K562 (cell line): ENCODE results near the gene ZMIZ1. TPM values are rescaled to one million over a fixed set of nuclear protein-coding genes. Genes with fewer than 3 reads are reported as not detected.

Source experiments
- ATAC-seq: fragments of 200-7000 bp; cut with Tn5 transposase; 3 replicates; pipeline ENCODE4 v1.9.1; 2020; ENCODE audit warnings: moderate library complexity
- BruUV-seq: library from RNA; stranded (reverse); fragments of 400-500 nt; replicated peaks from 2 replicates; lab custom pipeline; 2021; lab: Mats Ljungman, UMichigan
- CTCF ChIA-PET: fragments of 300-600 bp; formaldehyde crosslinking; extraction: SDS; loops from one replicate; lab custom pipeline; 2021; ENCODE audit warnings: low intra/inter-chr PET ratio; lab: Yijun Ruan, JAX
- POLR2A ChIA-PET: fragments of 300-600, 350-650 bp; sonication (Branson Sonifier 250); formaldehyde crosslinking; extraction: SDS; loops from one replicate; lab custom pipeline; 2021; ENCODE audit warnings: antibody characterized with exemption, inconsistent platforms; lab: Yijun Ruan, JAX
- DNase-seq, 4 experiments: peaks; one replicate each; pipeline versions ENCODE4 v3.0.0 to v3.0.0-alpha.2; 2011 to 2018; ENCODE audit warnings: low spot score in 3 of 4, mixed read lengths in 3 of 4; ENCODE audit errors: extremely low read depth in 1 of 4
- FAIRE-seq: peaks from 2 replicates; lab custom pipeline; 2011; peaks lifted over from hg19 to GRCh38; lab: Jason Lieb, UNC
- H2AFZ ChIP-seq: 2 replicates; pipeline ENCODE4 v1.6.0; 2011; ENCODE audit warnings: low read depth, low read length, control low read depth, inconsistent platforms
- H3K27ac ChIP-seq: fragments of 200-600 bp; 3 replicates; pipeline ENCODE4 v1.8.0; 2011; ENCODE audit warnings: low read depth, mild to moderate bottlenecking, control low read depth, inconsistent platforms, low read length, moderate library complexity, mixed read lengths; ENCODE audit errors: extremely low read depth
- H3K27me3 ChIP-seq, 2 experiments: fragments of 300-600 bp in 1 of 2; 2 replicates in 1 of 2; 3 replicates in 1 of 2; pipeline versions ENCODE4 v1.6.0 to v1.8.0; 2011; ENCODE audit warnings: inconsistent platforms in 2 of 2, low read length in 2 of 2, mild to moderate bottlenecking in 1 of 2, mixed read lengths in 1 of 2, moderate library complexity in 1 of 2; ENCODE audit not compliant: control insufficient read depth in 2 of 2, insufficient read depth in 2 of 2
- H3K36me3 ChIP-seq: fragments of 300-600 bp; 3 replicates; pipeline ENCODE4 v1.8.0; 2011; ENCODE audit warnings: mild to moderate bottlenecking, low read length, inconsistent platforms; ENCODE audit not compliant: control insufficient read depth, insufficient read depth
- H3K4me1 ChIP-seq, 2 experiments: fragments of 200-600 bp in 1 of 2; replicated peaks in 1 of 2; 2 replicates in 1 of 2; 3 replicates in 1 of 2; pipeline versions ENCODE4 v1.5.1 to v1.8.0; 2011; ENCODE audit warnings: inconsistent platforms in 2 of 2, low read length in 2 of 2, mild to moderate bottlenecking in 1 of 2, mixed read lengths in 1 of 2, moderate library complexity in 1 of 2; ENCODE audit not compliant: control insufficient read depth in 2 of 2, insufficient read depth in 2 of 2
- H3K4me2 ChIP-seq: 2 replicates; pipeline ENCODE4 v1.6.1; 2011; ENCODE audit warnings: low read length, control low read depth, inconsistent platforms, mixed read lengths; ENCODE audit not compliant: insufficient read depth
- H3K4me3 ChIP-seq: fragments of 200-600 bp; sonication (generic), shearing (Covaris generic); 2 replicates; pipeline ENCODE4 v1.5.1; 2016; ENCODE audit warnings: control low read depth, inconsistent platforms
- H3K79me2 ChIP-seq: fragments of 200-600 bp; 3 replicates; pipeline ENCODE4 v1.8.0; 2011; ENCODE audit warnings: low read length, inconsistent platforms; ENCODE audit not compliant: control insufficient read depth, insufficient read depth
- H3K9ac ChIP-seq, 2 experiments: 2 replicates each; pipeline versions ENCODE4 v1.6.0 to v1.6.1; 2011; ENCODE audit warnings: low read depth in 2 of 2, low read length in 2 of 2, control low read depth in 1 of 2, inconsistent platforms in 1 of 2, mild to moderate bottlenecking in 1 of 2, mixed read lengths in 1 of 2; ENCODE audit not compliant: insufficient read depth in 1 of 2
- H3K9me1 ChIP-seq: one replicate; pipeline ENCODE4 v1.6.0; 2011; ENCODE audit warnings: inconsistent platforms, mild to moderate bottlenecking, low read length, moderate library complexity; ENCODE audit not compliant: control insufficient read depth, insufficient read depth
- H3K9me3 ChIP-seq: replicated peaks from 2 replicates; pipeline ENCODE4 v1.5.1; 2011; ENCODE audit warnings: low read depth, low read length, inconsistent platforms; ENCODE audit not compliant: control insufficient read depth, insufficient read depth
- H4K20me1 ChIP-seq: replicated peaks from 2 replicates; pipeline ENCODE4 v1.6.1; 2011; ENCODE audit warnings: low read length, inconsistent platforms, mixed read lengths; ENCODE audit not compliant: control insufficient read depth, insufficient read depth
- ATF4 ChIP-seq: fragments of 450-650 bp; formaldehyde crosslinking; IDR thresholded peaks from 2 replicates; pipeline ENCODE4 v1.4.0; 2022; ENCODE audit warnings: mild to moderate bottlenecking, moderate library complexity
- MCM5 ChIP-seq: fragments of 450-650 bp; IDR thresholded peaks from 2 replicates; pipeline ENCODE4 v1.6.1; 2016; ENCODE audit warnings: low read depth
- PML ChIP-seq: IDR thresholded peaks from 2 replicates; pipeline ENCODE4 v1.6.1; 2012; ENCODE audit warnings: low read length, inconsistent platforms
- POLR2A ChIP-seq: fragments of 450-650 bp; conservative IDR thresholded peaks from 2 replicates; pipeline ENCODE4 v1.6.1; 2016
- POLR2AphosphoS5 ChIP-seq: IDR thresholded peaks from 2 replicates; pipeline ENCODE4 v1.6.1; 2011; ENCODE audit warnings: mild to moderate bottlenecking, low read depth, low read length, moderate library complexity; ENCODE audit not compliant: control insufficient read depth, insufficient read depth
- POLR3A ChIP-seq: IDR thresholded peaks from 2 replicates; pipeline ENCODE4 v1.6.1; 2011; ENCODE audit warnings: borderline replicate concordance, mild to moderate bottlenecking, moderate library complexity; ENCODE audit not compliant: insufficient read length, insufficient read depth; ENCODE audit errors: extremely low read depth
- RFX5 ChIP-seq: IDR thresholded peaks from 2 replicates; pipeline ENCODE4 v1.6.1; 2011; ENCODE audit warnings: low read depth, mild to moderate bottlenecking, improper control_type of control experiment, low read length
- U2AF2 ChIP-seq: fragments of 200-400 bp; formaldehyde crosslinking; optimal IDR thresholded peaks from 2 replicates; pipeline ENCODE3; 2017; ENCODE audit warnings: low read depth, mild to moderate bottlenecking, low read length
- USF2 ChIP-seq: sonication (generic); formaldehyde crosslinking; IDR thresholded peaks from 2 replicates; pipeline ENCODE4 v1.5.0; 2020; ENCODE audit warnings: missing genetic modification reagents
- VEZF1 ChIP-seq: fragments of 200-800 bp; sonication (Bioruptor generic); IDR thresholded peaks from 2 replicates; pipeline ENCODE4 v1.6.1; 2017; ENCODE audit warnings: missing genetic modification characterization, missing compliant biosample characterization
- ZNF445 ChIP-seq: fragments of 250-450 bp; sonication (Bioruptor Pico); IDR thresholded peaks from 2 replicates; pipeline ENCODE4 v1.4.0; 2020; ENCODE audit warnings: low read depth, mild to moderate bottlenecking, moderate library complexity
- ZNF511 ChIP-seq: sonication (generic); formaldehyde crosslinking; IDR thresholded peaks from 2 replicates; pipeline ENCODE4 v1.8.0; 2022; ENCODE audit warnings: mild to moderate bottlenecking, missing genetic modification reagents
- WGBS: fragments of 100-300 bp; shearing (Covaris generic); methylation state at CpG from one replicate; pipeline ENCODE4 v1.1.6; 2016; ENCODE audit warnings: low coverage, mixed read lengths; ENCODE audit not compliant: insufficient coverage; ENCODE audit errors: missing lambda C conversion rate; 5-methylcytosine and 5-hydroxymethylcytosine counted together
- in situ Hi-C: fragments of 300-500 bp; cut with MboI; formaldehyde crosslinking; loops from 4 replicates; pipeline ENCODE4 v1.15.0; 2018; ENCODE audit warnings: inconsistent platforms, mixed read lengths
- intact Hi-C: fragments of 100-400 bp; cut with micrococcal nuclease; formaldehyde crosslinking; loops from 2 replicates; pipeline ENCODE4 v1.14.2; 2022
- polyA plus RNA-seq, 8 experiments: library from polyadenylated mRNA; depleted of rRNA in 4 of 8; stranded (reverse) in 5 of 8; unstranded in 3 of 8; fragments of >200 nt; fragmentation: Nextera tagmentation in 2 of 8; fragmentation: Illumina TruSeq in 1 of 8; extraction: Ambion mirVana in 2 of 8; extraction: Trizol in 1 of 8; gene quantifications; 2 replicates each; pipeline versions ENCODE4 v1.2.1 to v1.2.3, GENCODE V29; 2011 to 2014; ENCODE audit warnings: inconsistent platforms in 1 of 8, missing spikeins in 1 of 8
- total RNA-seq, 7 experiments: library from RNA; depleted of rRNA in 6 of 7; stranded (reverse); fragments of >200 nt in 6 of 7; fragmentation: Illumina TruSeq in 2 of 7; extraction: Trizol in 2 of 7; gene quantifications; 2 replicates each; pipeline versions ENCODE4 v1.2.1 to v1.2.3, GENCODE V29; 2011 to 2021; ENCODE audit warnings: low replicate concordance in 1 of 7

Gene ZMIZ1
- total and polyA plus RNA-seq, 9 of the 15 experiments (the other 6 are each of a cell fraction or from before 2014, with no cell fraction given): 1.0 to 37.3 (median 4.3) TPM

- Histone ChIP-seq H3K4me3 (no peak overlapping the region), H4K20me1 (peaks cover 15% of the 10 kb centered on the region), H3K9ac (no peak overlapping the region; a peak in 1 of 4 replicates), H3K27me3 (no peaks in the 10 kb centered on the region), H3K9me3 (no peaks in the 10 kb centered on the region), H3K36me3 (peaks cover 68% of the 10 kb centered on the region), H3K27ac (no peak overlapping the region), H3K79me2 (peaks cover 21% of the 10 kb centered on the region), H2AFZ (no peak overlapping the region), H3K4me1 (peaks cover 10 to 21% of the 10 kb centered on the region in 2 experiments), H3K4me2 (no peak overlapping the region), H3K9me1 (peaks cover 16% of the 10 kb centered on the region)
- TF ChIP-seq PML (peak; percentile 30; the same call in 1 of the 2 replicates), VEZF1 (CRISPR knock-in tag) (no peak), ZNF445 (CRISPR knock-in tag) (no peak), ZNF511 (CRISPR knock-in tag) (no peak), ATF4 (no peak), USF2 (CRISPR knock-in tag) (no peak), POLR3A (no peak), POLR2A (0 out of 2 replicates have a peak, but pooled peaks have one; percentile 8), MCM5 (no peak), POLR2AphosphoS5 (peak; percentile 48; the same call in 1 of the 2 replicates), U2AF2 (no peak), RFX5 (no peak)
- peak in 1 of 4 experiments; percentile 8 for DNase-seq
- FAIRE-seq: no peak
- 52% methylated on average over 3 of the region's 3 CpGs for whole genome bisulfite sequencing
- no peak for ATAC-seq
- ChIA-PET POLR2A (interaction anchor here (0.6 to 0.8 kb wide), 2 partner anchors 10 to 1187 kb away, joined by 3 read pairs; no protein-coding TSS in a partner anchor), CTCF (no interaction called here)
- intact Hi-C loops (no loop called here), in situ Hi-C loops (no loop called here)
- BruUV-seq: TSS peak; percentile 2
Observed at GRCh38 chr10:79354141-79354540, 285.4 kb downstream of the ZMIZ1 start.
